IMR-90 (cell line): Measurements from ENCODE around the gene ADGRD1. TPM values are rescaled to one million over a fixed set of nuclear protein-coding genes. Genes with fewer than 3 reads are reported as not detected.

ENCODE experiments used
- ATAC-seq: fragments of 200-7000 bp; cut with Tn5 transposase; 2 replicates; pipeline ENCODE4 v1.9.1; 2020; ENCODE audit warnings: low read depth, mild to moderate bottlenecking, moderate library complexity
- BruUV-seq: library from RNA; stranded (reverse); fragments of 400-500 nt; replicated peaks from 2 replicates; lab custom pipeline; 2021; lab: Mats Ljungman, UMichigan
- CTCF ChIA-PET: fragments of 300-600 bp; formaldehyde crosslinking; extraction: SDS; loops from one replicate; lab custom pipeline; 2021; ENCODE audit warnings: antibody characterized with exemption; lab: Yijun Ruan, JAX
- POLR2A ChIA-PET: fragments of 300-600 bp; sonication (Branson Sonifier 250); formaldehyde crosslinking; loops from one replicate; lab custom pipeline; 2022; ENCODE audit warnings: antibody characterized with exemption; ENCODE audit not compliant: unreplicated experiment; lab: Charles Lee
- DNase-seq: peaks from one replicate; pipeline ENCODE4 v3.0.0; 2013
- H2AFZ ChIP-seq: replicated peaks from 2 replicates; pipeline ENCODE3; 2013; ENCODE audit warnings: low read length, mild to moderate bottlenecking; ENCODE audit not compliant: poor library complexity
- H2AK5ac ChIP-seq: 2 replicates; pipeline ENCODE4 v1.6.1; 2013; ENCODE audit warnings: low read depth, low read length, inconsistent platforms
- H2AK9ac ChIP-seq: replicated peaks from 2 replicates; pipeline ENCODE3; 2013; ENCODE audit warnings: mild to moderate bottlenecking, low read depth, low read length, moderate library complexity; ENCODE audit not compliant: poor library complexity
- H2BK120ac ChIP-seq: 2 replicates; pipeline ENCODE4 v1.6.1; 2013; ENCODE audit warnings: low read depth, low read length, inconsistent platforms
- H2BK15ac ChIP-seq: 3 replicates; pipeline ENCODE4 v1.6.1; 2013; ENCODE audit warnings: low read depth, low read length, inconsistent platforms
- H2BK20ac ChIP-seq: 2 replicates; pipeline ENCODE4 v1.6.1; 2013; ENCODE audit warnings: low read depth, mild to moderate bottlenecking, inconsistent platforms, low read length, moderate library complexity
- H2BK5ac ChIP-seq: 2 replicates; pipeline ENCODE4 v1.6.1; 2013; ENCODE audit warnings: mild to moderate bottlenecking, low read depth, low read length, inconsistent platforms; ENCODE audit not compliant: poor library complexity, severe bottlenecking
- H3K14ac ChIP-seq: replicated peaks from 2 replicates; pipeline ENCODE4 v1.6.1; 2013; ENCODE audit warnings: low read depth, low read length, inconsistent platforms
- H3K18ac ChIP-seq: 2 replicates; pipeline ENCODE4 v1.6.1; 2013; ENCODE audit warnings: low read depth, low read length, control low read depth
- H3K23ac ChIP-seq: 2 replicates; pipeline ENCODE4 v1.6.1; 2013; ENCODE audit warnings: low read depth, low read length, inconsistent platforms
- H3K27ac ChIP-seq: 2 replicates; pipeline ENCODE4 v1.5.1; 2013; ENCODE audit warnings: mild to moderate bottlenecking, control low read depth, low read length; ENCODE audit not compliant: insufficient read depth
- H3K27me3 ChIP-seq: 2 replicates; pipeline ENCODE4 v1.6.1; 2013; ENCODE audit warnings: low read length; ENCODE audit not compliant: control insufficient read depth, insufficient read depth
- H3K36me3 ChIP-seq: 2 replicates; pipeline ENCODE4 v1.6.1; 2013; ENCODE audit warnings: low read length, mixed read lengths; ENCODE audit not compliant: control insufficient read depth, insufficient read depth
- H3K4ac ChIP-seq: 2 replicates; pipeline ENCODE4 v1.6.1; 2013; ENCODE audit warnings: low read depth, low read length, inconsistent platforms
- H3K4me1 ChIP-seq: 2 replicates; pipeline ENCODE4 v1.6.1; 2013; ENCODE audit warnings: low read length, mixed read lengths; ENCODE audit not compliant: control insufficient read depth, insufficient read depth
- H3K4me2 ChIP-seq: 2 replicates; pipeline ENCODE4 v1.6.1; 2013; ENCODE audit warnings: low read depth, mild to moderate bottlenecking, control low read depth, low read length, moderate library complexity
- H3K4me3 ChIP-seq: 2 replicates; pipeline ENCODE4 v1.5.1; 2013; ENCODE audit warnings: low read depth, mild to moderate bottlenecking, control low read depth, low read length, moderate library complexity; ENCODE audit not compliant: insufficient read depth
- H3K56ac ChIP-seq: 2 replicates; pipeline ENCODE4 v1.6.1; 2013; ENCODE audit warnings: low read length, inconsistent platforms; ENCODE audit not compliant: insufficient read depth; ENCODE audit errors: extremely low read depth
- H3K79me1 ChIP-seq, 2 experiments: 2 replicates each; pipeline ENCODE4 v1.6.1; 2013; ENCODE audit warnings: low read length in 2 of 2, inconsistent platforms in 1 of 2, low read depth in 1 of 2
- H3K9ac ChIP-seq: 2 replicates; pipeline ENCODE4 v1.6.1; 2013; ENCODE audit warnings: low read depth, low read length, control low read depth
- H3K9me1 ChIP-seq: 2 replicates; pipeline ENCODE4 v1.6.1; 2013; ENCODE audit warnings: low read length, inconsistent platforms; ENCODE audit not compliant: insufficient read depth
- H3K9me3 ChIP-seq: 2 replicates; pipeline ENCODE4 v1.6.1; 2013; ENCODE audit warnings: low read length; ENCODE audit not compliant: control insufficient read depth, insufficient read depth
- H4K20me1 ChIP-seq: 2 replicates; pipeline ENCODE4 v1.6.1; 2013; ENCODE audit warnings: low read length, inconsistent platforms; ENCODE audit not compliant: insufficient read depth
- H4K5ac ChIP-seq: 2 replicates; pipeline ENCODE4 v1.6.1; 2013; ENCODE audit warnings: mild to moderate bottlenecking, low read depth, low read length, control low read depth
- H4K8ac ChIP-seq, 2 experiments: 2 replicates each; pipeline ENCODE4 v1.6.1; 2013; ENCODE audit warnings: low read depth in 2 of 2, low read length in 2 of 2, control low read depth in 1 of 2, inconsistent platforms in 1 of 2
- H4K91ac ChIP-seq: 2 replicates; pipeline ENCODE4 v1.6.1; 2013; ENCODE audit warnings: low read depth, low read length, inconsistent platforms; ENCODE audit not compliant: insufficient read depth
- CEBPB ChIP-seq: IDR thresholded peaks from 2 replicates; pipeline ENCODE4 v1.6.1; 2012; ENCODE audit warnings: low read depth, low read length, improper control_type of control experiment
- CHD1 ChIP-seq: IDR thresholded peaks from 2 replicates; pipeline ENCODE4 v1.6.1; 2012; ENCODE audit warnings: low read depth, low read length, improper control_type of control experiment
- FOS ChIP-seq: fragments of 150-350 bp; IDR thresholded peaks from 2 replicates; pipeline ENCODE4 v1.6.1; 2016; ENCODE audit warnings: low read depth, low read length
- MAFK ChIP-seq: IDR thresholded peaks from 2 replicates; pipeline ENCODE4 v1.6.1; 2012; ENCODE audit warnings: low read depth, low read length, improper control_type of control experiment
- MAZ ChIP-seq: IDR thresholded peaks from 2 replicates; pipeline ENCODE4 v1.6.1; 2012; ENCODE audit warnings: low read depth, mild to moderate bottlenecking, low read length, improper control_type of control experiment, moderate library complexity, borderline replicate concordance
- MXI1 ChIP-seq: IDR thresholded peaks from 2 replicates; pipeline ENCODE4 v1.6.1; 2012; ENCODE audit warnings: low read depth, mild to moderate bottlenecking, low read length, moderate library complexity, borderline replicate concordance
- NFE2L2 ChIP-seq: fragments of 150-350 bp; IDR thresholded peaks from 2 replicates; pipeline ENCODE4 v1.6.1; 2016; ENCODE audit warnings: low read depth, mild to moderate bottlenecking, low read length
- RAD21 ChIP-seq: IDR thresholded peaks from 2 replicates; pipeline ENCODE4 v1.6.1; 2012; ENCODE audit warnings: low read length, improper control_type of control experiment
- RCOR1 ChIP-seq: IDR thresholded peaks from 2 replicates; pipeline ENCODE4 v1.6.1; 2012; ENCODE audit warnings: mild to moderate bottlenecking, low read length, improper control_type of control experiment; ENCODE audit not compliant: insufficient replicate concordance
- RFX5 ChIP-seq: IDR thresholded peaks from 2 replicates; pipeline ENCODE4 v1.8.0; 2012; ENCODE audit warnings: low read depth, mild to moderate bottlenecking, low read length, moderate library complexity
- SMC3 ChIP-seq: fragments of 150-350 bp; IDR thresholded peaks from 2 replicates; pipeline ENCODE4 v1.6.1; 2016; ENCODE audit warnings: low read depth, mild to moderate bottlenecking, antibody characterized with exemption, low read length, moderate library complexity
- WGBS, 2 experiments: methylation state at CpG; one replicate each; pipeline versions ENCODE4 v1.1.5 to v1.1.7; 2013; ENCODE audit warnings: missing lambda C conversion rate in 2 of 2; ENCODE audit not compliant: insufficient read length in 1 of 2; ENCODE audit errors: extremely low coverage in 2 of 2; 5-methylcytosine and 5-hydroxymethylcytosine counted together
- dilution Hi-C: fragments of 300-500 bp; cut with HindIII; formaldehyde crosslinking; loops from one replicate; pipeline ENCODE4 v1.14.3; 2018; ENCODE audit warnings: low sequenced_read_pairs; ENCODE audit not compliant: unreplicated experiment
- in situ Hi-C: fragments of 300-500 bp; cut with MboI; formaldehyde crosslinking; loops from 3 replicates; pipeline ENCODE4 v1.14.3; 2019; ENCODE audit warnings: low sequenced_read_pairs, inconsistent platforms, mixed read lengths
- intact Hi-C: fragments of 100-400 bp; cut with micrococcal nuclease; formaldehyde crosslinking; loops from 2 replicates; pipeline ENCODE4 v1.10.0; 2022
- polyA plus RNA-seq, 3 experiments: library from polyadenylated mRNA; depleted of rRNA; stranded (reverse); fragments of >200 nt; gene quantifications; 2 replicates each; pipeline ENCODE4 v1.2.3, GENCODE V29; 2012; ENCODE audit warnings: low replicate concordance in 1 of 3
- total RNA-seq: library from RNA; depleted of rRNA; stranded (reverse); fragments of >200 nt; gene quantifications from 2 replicates; pipeline ENCODE4 v1.2.3, GENCODE V29; 2012
- TF ChIP-seq, protein P1 (sequence below): fragments of 150-350 bp; IDR thresholded peaks from 2 replicates; pipeline ENCODE4 v1.6.1; 2016; ENCODE audit warnings: low read depth, mild to moderate bottlenecking, low read length, moderate library complexity, borderline replicate concordance
- TF ChIP-seq, protein P2 (sequence below): conservative IDR thresholded peaks from 2 replicates; pipeline ENCODE4 v1.5.1; 2012; ENCODE audit warnings: mild to moderate bottlenecking, low read depth, low read length, improper control_type of control experiment
- TF ChIP-seq, protein P3 (sequence below): fragments of 150-350 bp; IDR thresholded peaks from 2 replicates; pipeline ENCODE4 v1.6.1; 2017; ENCODE audit warnings: mild to moderate bottlenecking, antibody characterized with exemption, low read length, low read depth

Gene ADGRD1
- total and polyA plus RNA-seq, 2 of the 4 experiments (the other 2 are of a cell fraction), result not detected

DNA sequence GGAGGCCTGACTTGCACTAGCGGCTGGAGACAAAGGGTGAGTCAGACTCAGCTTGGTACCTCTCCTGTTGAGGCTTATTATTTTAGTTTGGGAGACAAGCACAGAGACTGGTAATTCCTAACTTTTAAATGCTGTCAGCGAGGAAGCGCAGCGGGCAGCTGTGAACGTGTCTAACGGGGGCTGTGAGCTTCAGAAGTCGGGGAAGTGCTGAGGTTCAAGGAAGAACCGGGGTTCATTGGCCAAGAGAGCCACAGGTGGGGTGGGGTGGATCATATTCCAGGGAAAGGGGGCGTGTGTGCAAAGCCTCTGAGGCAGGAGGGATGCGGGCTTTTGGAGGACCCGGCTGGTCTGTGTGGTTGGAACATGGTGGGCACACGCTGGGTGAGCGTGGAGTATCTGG, 36.1 kb upstream of the ADGRD1 start:
- intact Hi-C loops (loop anchor here (2.0 to 5.0 kb wide), 2 partner anchors 865 to 911 kb away; partner anchors contain the start of gene MMP17), dilution Hi-C loops (no loop called here), in situ Hi-C loops (no loop called here)
- ATAC-seq, result no peak
- 88% methylated on average over 5 of the region's 13 CpGs; no CpG with 5 or more reads in 1 of the 2 experiments for WGBS, 2 experiments
- no peak for DNase-seq
- TF ChIP-seq NFE2L2, result no peak
- TF ChIP-seq MXI1, result no peak
- TF ChIP-seq, protein P1, sequence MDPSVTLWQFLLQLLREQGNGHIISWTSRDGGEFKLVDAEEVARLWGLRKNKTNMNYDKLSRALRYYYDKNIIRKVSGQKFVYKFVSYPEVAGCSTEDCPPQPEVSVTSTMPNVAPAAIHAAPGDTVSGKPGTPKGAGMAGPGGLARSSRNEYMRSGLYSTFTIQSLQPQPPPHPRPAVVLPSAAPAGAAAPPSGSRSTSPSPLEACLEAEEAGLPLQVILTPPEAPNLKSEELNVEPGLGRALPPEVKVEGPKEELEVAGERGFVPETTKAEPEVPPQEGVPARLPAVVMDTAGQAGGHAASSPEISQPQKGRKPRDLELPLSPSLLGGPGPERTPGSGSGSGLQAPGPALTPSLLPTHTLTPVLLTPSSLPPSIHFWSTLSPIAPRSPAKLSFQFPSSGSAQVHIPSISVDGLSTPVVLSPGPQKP, result no peak
- TF ChIP-seq, protein P2, sequence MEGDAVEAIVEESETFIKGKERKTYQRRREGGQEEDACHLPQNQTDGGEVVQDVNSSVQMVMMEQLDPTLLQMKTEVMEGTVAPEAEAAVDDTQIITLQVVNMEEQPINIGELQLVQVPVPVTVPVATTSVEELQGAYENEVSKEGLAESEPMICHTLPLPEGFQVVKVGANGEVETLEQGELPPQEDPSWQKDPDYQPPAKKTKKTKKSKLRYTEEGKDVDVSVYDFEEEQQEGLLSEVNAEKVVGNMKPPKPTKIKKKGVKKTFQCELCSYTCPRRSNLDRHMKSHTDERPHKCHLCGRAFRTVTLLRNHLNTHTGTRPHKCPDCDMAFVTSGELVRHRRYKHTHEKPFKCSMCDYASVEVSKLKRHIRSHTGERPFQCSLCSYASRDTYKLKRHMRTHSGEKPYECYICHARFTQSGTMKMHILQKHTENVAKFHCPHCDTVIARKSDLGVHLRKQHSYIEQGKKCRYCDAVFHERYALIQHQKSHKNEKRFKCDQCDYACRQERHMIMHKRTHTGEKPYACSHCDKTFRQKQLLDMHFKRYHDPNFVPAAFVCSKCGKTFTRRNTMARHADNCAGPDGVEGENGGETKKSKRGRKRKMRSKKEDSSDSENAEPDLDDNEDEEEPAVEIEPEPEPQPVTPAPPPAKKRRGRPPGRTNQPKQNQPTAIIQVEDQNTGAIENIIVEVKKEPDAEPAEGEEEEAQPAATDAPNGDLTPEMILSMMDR, result no peak
- no peak for TF ChIP-seq CHD1
- TF ChIP-seq RFX5, result no peak
- TF ChIP-seq MAZ, result no peak
- no peak for TF ChIP-seq RCOR1
- no peak for TF ChIP-seq FOS
- TF ChIP-seq SMC3, result no peak
- no peak for TF ChIP-seq CEBPB
- TF ChIP-seq MAFK, result no peak
- TF ChIP-seq RAD21, result no peak
- TF ChIP-seq, protein P3, sequence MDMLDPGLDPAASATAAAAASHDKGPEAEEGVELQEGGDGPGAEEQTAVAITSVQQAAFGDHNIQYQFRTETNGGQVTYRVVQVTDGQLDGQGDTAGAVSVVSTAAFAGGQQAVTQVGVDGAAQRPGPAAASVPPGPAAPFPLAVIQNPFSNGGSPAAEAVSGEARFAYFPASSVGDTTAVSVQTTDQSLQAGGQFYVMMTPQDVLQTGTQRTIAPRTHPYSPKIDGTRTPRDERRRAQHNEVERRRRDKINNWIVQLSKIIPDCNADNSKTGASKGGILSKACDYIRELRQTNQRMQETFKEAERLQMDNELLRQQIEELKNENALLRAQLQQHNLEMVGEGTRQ, result no peak
- Histone ChIP-seq H3K14ac (no peak overlapping the region), H3K18ac (no peak overlapping the region), H4K8ac (no peak overlapping the region), H4K91ac (no peak overlapping the region), H2AFZ (no peak overlapping the region), H3K27me3 (peaks cover 3% of the 10 kb centered on the region), H3K4me2 (no peak overlapping the region), H3K23ac (no peak overlapping the region), H3K79me1 (no peaks in the 10 kb centered on the region), H2BK15ac (no peak overlapping the region), H3K27ac (no peak overlapping the region), H3K56ac (no peak overlapping the region), H3K4me3 (no peak overlapping the region), H4K20me1 (no peaks in the 10 kb centered on the region), H2BK5ac (no peak overlapping the region), H3K9ac (no peak overlapping the region), H2BK120ac (no peak overlapping the region), H3K4ac (no peak overlapping the region), H2AK9ac (no peak overlapping the region), H4K5ac (no peak overlapping the region), H2AK5ac (no peak overlapping the region), H3K4me1 (0 out of 2 replicates have a peak, but pooled peaks cover 1% of the 10 kb centered on the region), H3K36me3 (no peaks in the 10 kb centered on the region), H2BK20ac (no peak overlapping the region), H3K9me1 (no peaks in the 10 kb centered on the region), H3K9me3 (no peaks in the 10 kb centered on the region)
- BruUV-seq, result no TSS peak
- ChIA-PET POLR2A (no interaction called here), CTCF (no interaction called here)
